CD8-positive, alpha-beta memory T cell (primary cell): ENCODE measurements around the gene SLC45A1. TPM values are rescaled to one million over a fixed set of nuclear protein-coding genes. Genes with fewer than 3 reads are reported as not detected.

Experiments
- CTCF ChIA-PET: fragments of 350-600 bp; sonication (Branson Sonifier 250); formaldehyde crosslinking; loops from one replicate; lab custom pipeline; 2021; ENCODE audit warnings: antibody characterized with exemption; lab: Charles Lee
- POLR2A ChIA-PET: fragments of 350-600 bp; sonication (Branson Sonifier 250); formaldehyde crosslinking; loops from one replicate; lab custom pipeline; 2021; ENCODE audit warnings: antibody characterized with exemption; lab: Charles Lee
- DNase-seq, 5 donors: peaks; one replicate each; pipeline versions ENCODE4 v3.0.0 to v3.0.0-alpha.2; 2020 to 2022; ENCODE audit warnings: mixed read lengths in 1 of 5
- H3K27ac ChIP-seq: one replicate; pipeline ENCODE4 v1.7.0; 2013; ENCODE audit warnings: low read depth, mild to moderate bottlenecking, low read length, moderate library complexity
- H3K27me3 ChIP-seq: 2 replicates; pipeline ENCODE4 v1.7.0; 2013; ENCODE audit warnings: low read length, mild to moderate bottlenecking; ENCODE audit not compliant: insufficient read depth, poor library complexity, severe bottlenecking
- H3K36me3 ChIP-seq: 2 replicates; pipeline ENCODE4 v1.7.0; 2013; ENCODE audit warnings: mild to moderate bottlenecking, low read length, moderate library complexity; ENCODE audit not compliant: insufficient read depth
- H3K4me1 ChIP-seq: 2 replicates; pipeline ENCODE4 v1.7.0; 2013; ENCODE audit warnings: mild to moderate bottlenecking, low read length, moderate library complexity; ENCODE audit not compliant: insufficient read depth
- H3K4me3 ChIP-seq: 2 replicates; pipeline ENCODE4 v1.7.0; 2013; ENCODE audit warnings: mild to moderate bottlenecking, low read length
- H3K9me3 ChIP-seq: 2 replicates; pipeline ENCODE4 v1.7.0; 2013; ENCODE audit warnings: mild to moderate bottlenecking, low read length
- H3K27ac Mint-ChIP-seq, 8 donors: one replicate each; pipeline ENCODE4 v1.8.0; 2020 to 2021; ENCODE audit warnings: mixed read lengths in 8 of 8, mild to moderate bottlenecking in 6 of 8, inconsistent platforms in 3 of 8, moderate library complexity in 3 of 8
- H3K27me3 Mint-ChIP-seq, 2 donors: one replicate each; pipeline ENCODE4 v1.8.0; 2020 to 2021; ENCODE audit warnings: mixed read lengths in 2 of 2, mild to moderate bottlenecking in 1 of 2, moderate library complexity in 1 of 2
- H3K36me3 Mint-ChIP-seq, 3 donors: one replicate each; pipeline ENCODE4 v1.8.0; 2020 to 2021; ENCODE audit warnings: mixed read lengths in 3 of 3, inconsistent platforms in 1 of 3, mild to moderate bottlenecking in 1 of 3
- H3K4me1 Mint-ChIP-seq, 3 donors: one replicate each; pipeline ENCODE4 v1.8.0; 2020 to 2021; ENCODE audit warnings: mixed read lengths in 3 of 3, inconsistent platforms in 1 of 3, mild to moderate bottlenecking in 1 of 3
- H3K4me3 Mint-ChIP-seq, 7 donors: one replicate each; pipeline ENCODE4 v1.8.0; 2020 to 2021; ENCODE audit warnings: mixed read lengths in 7 of 7, mild to moderate bottlenecking in 6 of 7, moderate library complexity in 4 of 7, inconsistent platforms in 2 of 7
- H3K9me3 Mint-ChIP-seq, 5 donors: one replicate each; pipeline ENCODE4 v1.8.0; 2020 to 2022; ENCODE audit warnings: mixed read lengths in 5 of 5, mild to moderate bottlenecking in 3 of 5, moderate library complexity in 2 of 5, inconsistent platforms in 1 of 5
- polyA plus RNA-seq: library from polyadenylated mRNA; unstranded; fragments of 300-500 nt; fragmentation: Illumina TruSeq; gene quantifications from one replicate; pipeline ENCODE4 v1.2.3, GENCODE V29; 2021
- total RNA-seq, 2 experiments: library from RNA; stranded (reverse); gene quantifications; one replicate each; pipeline ENCODE4 v1.2.3, GENCODE V29; 2021

Gene SLC45A1
- total and polyA plus RNA-seq, 3 experiments from 2014 or later: 0.31 to 0.70 (median 0.58) TPM

DNA sequence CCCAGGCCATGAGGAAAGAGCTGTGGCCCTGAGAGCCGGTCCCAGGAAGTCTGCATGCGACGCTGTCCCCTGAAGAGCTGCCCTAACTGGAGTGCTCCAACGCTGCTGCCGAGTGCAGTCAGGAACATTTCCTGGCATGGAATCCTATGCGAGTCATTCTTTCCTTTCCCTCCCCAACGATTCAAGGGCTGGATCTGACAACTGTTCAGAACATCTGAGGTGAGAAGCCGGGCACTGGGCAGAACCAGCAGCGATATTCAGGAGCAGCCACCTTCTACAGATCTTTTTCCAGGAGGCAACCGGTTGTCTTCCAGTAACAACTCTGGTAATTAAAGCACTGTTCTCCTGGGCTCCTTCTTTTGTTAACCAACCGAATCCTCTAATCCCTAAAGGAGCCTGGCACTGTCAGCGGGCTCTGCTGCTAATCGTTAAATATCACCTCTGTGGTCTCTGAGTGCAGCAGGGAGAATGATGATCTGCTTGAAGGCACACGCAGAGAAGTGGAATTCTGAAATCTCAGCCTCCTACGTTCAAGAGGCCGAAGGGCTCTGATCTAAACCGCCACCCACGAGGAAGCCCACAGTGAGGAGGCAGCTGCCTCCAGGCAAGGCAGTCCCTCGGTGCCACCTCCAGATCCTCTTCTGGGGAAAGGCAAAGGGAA is 55.8 kb downstream of the SLC45A1 start:
- peak overlapping the region in 3 of 8 donors; percentile 57 to 89 (median 66) for H3K27ac Mint-ChIP-seq

DNA sequence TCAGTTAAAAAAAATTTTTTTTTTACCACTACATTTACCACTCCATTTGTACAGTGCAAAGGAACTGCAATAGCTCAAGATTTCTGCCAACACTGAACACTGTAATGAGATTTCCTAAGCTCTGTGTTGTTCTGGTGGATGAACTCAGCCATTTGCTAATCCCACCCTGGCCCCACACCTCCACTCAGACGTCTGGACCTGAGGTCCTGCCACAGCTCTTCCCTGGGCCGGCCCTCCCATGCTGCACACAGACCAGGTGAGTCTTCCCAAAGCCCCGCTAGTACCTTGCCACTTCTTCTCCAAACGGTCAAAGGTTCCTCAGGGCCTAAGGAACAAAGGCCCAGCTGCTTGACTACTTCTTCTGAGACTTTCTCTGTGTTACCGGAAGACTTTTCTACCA is 56.4 kb downstream of the SLC45A1 start:
- CTCF ChIA-PET: interaction anchor here (0.9 kb wide), 1 partner anchor 10 kb away, joined by 3 read pairs; no protein-coding TSS in a partner anchor
- no peak overlapping the region for H3K4me3 ChIP-seq
- H3K36me3 ChIP-seq: no peaks in the 10 kb centered on the region
- H3K27me3 ChIP-seq: no peaks in the 10 kb centered on the region
- H3K9me3 ChIP-seq: no peaks in the 10 kb centered on the region
- Mint-ChIP-seq H3K4me1 (peaks cover 60 to 87% (median 85%) of the 10 kb centered on the region in 3 donors), H3K27ac (peak overlapping the region in 3 of 8 donors; percentile 70 to 89 (median 74)), H3K9me3 (no peaks in the 10 kb centered on the region), H3K36me3 (peaks cover 0 to 56% (median 3%) of the 10 kb centered on the region in 3 donors), H3K27me3 (no peaks in the 10 kb centered on the region), H3K4me3 (no peak overlapping the region)
- peaks cover 50% of the 10 kb centered on the region for H3K4me1 ChIP-seq
- DNase-seq: no peak
- POLR2A ChIA-PET: no interaction called here
- no peak overlapping the region for H3K27ac ChIP-seq

More for the DNA sequence above, 55.8 kb downstream of the SLC45A1 start:
- H3K27ac ChIP-seq: no peak overlapping the region
- Mint-ChIP-seq H3K27me3 (no peaks in the 10 kb centered on the region), H3K4me3 (no peak overlapping the region), H3K9me3 (no peaks in the 10 kb centered on the region), H3K4me1 (peaks cover 63 to 87% (median 83%) of the 10 kb centered on the region in 3 donors), H3K36me3 (peaks cover 0 to 51% (median 3%) of the 10 kb centered on the region in 3 donors)
- ChIA-PET CTCF (interaction anchor here (0.9 kb wide), 1 partner anchor 9 kb away, joined by 3 read pairs; no protein-coding TSS in a partner anchor), POLR2A (no interaction called here)
- no peak for DNase-seq
- no peaks in the 10 kb centered on the region for H3K9me3 ChIP-seq
- H3K4me3 ChIP-seq: no peak overlapping the region
- peaks cover 43% of the 10 kb centered on the region for H3K4me1 ChIP-seq
- no peaks in the 10 kb centered on the region for H3K36me3 ChIP-seq
- no peaks in the 10 kb centered on the region for H3K27me3 ChIP-seq

DNA sequence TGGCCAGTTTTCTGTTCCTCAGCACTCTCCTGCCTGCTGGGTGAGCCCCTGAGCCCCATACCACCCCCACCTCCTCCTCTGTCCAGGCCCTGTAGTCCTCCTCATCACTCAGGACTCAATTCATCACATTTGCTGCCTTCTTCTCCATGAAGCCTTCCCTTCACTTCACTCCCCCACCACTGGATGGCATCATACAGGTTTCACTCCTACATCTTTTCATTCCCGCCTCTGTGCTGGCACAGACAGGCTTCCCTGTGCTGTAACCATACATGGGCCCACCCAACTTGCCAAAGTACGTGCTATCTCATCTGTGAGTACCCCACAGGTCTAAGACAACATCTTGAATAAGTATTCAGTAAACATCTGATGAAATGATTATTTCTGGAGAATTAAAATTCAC is 56.9 kb downstream of the SLC45A1 start:
- no peak overlapping the region for H3K4me3 ChIP-seq
- Mint-ChIP-seq H3K4me1 (peaks cover 58 to 89% (median 84%) of the 10 kb centered on the region in 3 donors), H3K4me3 (no peak overlapping the region), H3K36me3 (peaks cover 0 to 59% (median 3%) of the 10 kb centered on the region in 3 donors), H3K27me3 (no peaks in the 10 kb centered on the region), H3K27ac (peak overlapping the region in 5 of 8 donors; percentile 10 to 74 (median 56)), H3K9me3 (no peaks in the 10 kb centered on the region)
- no peak for DNase-seq
- ChIA-PET POLR2A (no interaction called here), CTCF (interaction anchor here (0.9 kb wide), 1 partner anchor 10 kb away, joined by 3 read pairs; no protein-coding TSS in a partner anchor)
- H3K4me1 ChIP-seq: peaks cover 53% of the 10 kb centered on the region
- no peaks in the 10 kb centered on the region for H3K27me3 ChIP-seq
- H3K36me3 ChIP-seq: no peaks in the 10 kb centered on the region
- no peak overlapping the region for H3K27ac ChIP-seq
- H3K9me3 ChIP-seq: no peaks in the 10 kb centered on the region

DNA sequence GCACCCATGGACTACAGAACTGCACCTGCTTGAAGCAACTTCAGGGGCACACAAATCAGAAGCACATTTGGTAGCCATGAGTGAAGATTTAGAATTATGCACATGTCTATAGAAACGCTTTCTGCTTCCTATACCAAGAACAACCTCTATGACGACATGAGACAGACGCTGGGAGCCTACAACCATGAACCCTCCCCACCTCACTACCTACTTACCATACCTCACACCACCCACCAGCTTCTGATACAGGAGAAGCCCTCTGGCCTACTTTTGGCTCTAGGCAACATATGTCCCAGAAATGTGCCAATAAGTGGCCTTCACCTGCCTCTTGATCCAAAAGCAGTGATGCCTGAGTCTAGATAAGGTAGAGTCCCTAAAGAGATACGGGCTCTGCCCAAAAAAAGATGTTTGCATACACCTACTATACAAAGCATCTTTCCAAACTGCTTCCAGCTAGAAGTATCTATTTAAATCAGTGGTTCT is 58.5 kb downstream of the SLC45A1 start:
- POLR2A ChIA-PET: no interaction called here
- no peaks in the 10 kb centered on the region for H3K9me3 Mint-ChIP-seq
- H3K27ac Mint-ChIP-seq: peak overlapping the region in 5 of 8 donors; percentile 22 to 83 (median 68)
- DNase-seq: no peak
- H3K4me3 Mint-ChIP-seq: no peak overlapping the region
- Histone ChIP-seq H3K27ac (no peak overlapping the region), H3K9me3 (no peaks in the 10 kb centered on the region), H3K36me3 (no peaks in the 10 kb centered on the region), H3K4me1 (peaks cover 49% of the 10 kb centered on the region), H3K27me3 (no peaks in the 10 kb centered on the region), H3K4me3 (no peak overlapping the region)
- H3K36me3 Mint-ChIP-seq: peaks cover 0 to 55% (median 2%) of the 10 kb centered on the region in 3 donors
- CTCF ChIA-PET: interaction anchor here (0.9 kb wide), 1 partner anchor 15 kb away, joined by 3 read pairs; no protein-coding TSS in a partner anchor
- peaks cover 52 to 89% (median 75%) of the 10 kb centered on the region in 3 donors for H3K4me1 Mint-ChIP-seq
- no peaks in the 10 kb centered on the region for H3K27me3 Mint-ChIP-seq

DNA sequence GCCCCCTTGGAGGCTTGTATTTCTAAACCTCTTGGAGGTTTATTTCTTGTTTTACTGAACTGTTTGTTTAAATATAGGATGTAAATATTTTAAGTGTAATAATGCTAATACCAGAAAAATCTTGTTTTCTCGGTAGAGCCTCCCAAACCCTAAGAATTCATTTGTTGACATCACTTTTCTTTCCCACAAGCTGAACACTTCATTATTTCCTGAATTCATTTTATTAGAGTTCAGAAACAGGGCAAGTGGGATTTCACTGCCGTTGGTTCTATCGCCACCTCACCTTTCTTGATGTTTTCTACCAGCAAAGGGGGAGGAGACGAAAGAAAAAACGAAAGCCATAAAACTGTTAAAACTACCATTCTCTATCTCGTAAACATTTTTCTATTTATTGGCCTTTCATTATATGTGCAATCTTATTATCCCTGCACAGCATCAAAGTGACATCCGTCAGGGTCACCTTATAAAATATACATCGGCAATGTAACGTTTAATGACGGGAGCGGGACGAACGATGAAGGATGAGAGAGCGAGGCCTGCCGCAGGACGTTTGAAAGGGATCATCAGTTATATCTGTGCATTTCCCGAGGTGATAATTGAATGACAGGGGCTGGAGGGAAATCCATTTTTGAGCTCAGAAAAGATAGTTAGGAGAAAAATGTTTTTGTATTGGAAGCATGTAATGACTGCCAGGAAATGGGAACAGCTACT is 59.5 kb downstream of the SLC45A1 start:
- H3K27me3 Mint-ChIP-seq: no peaks in the 10 kb centered on the region
- Histone ChIP-seq H3K27me3 (no peaks in the 10 kb centered on the region), H3K27ac (no peak overlapping the region), H3K4me1 (peaks cover 59% of the 10 kb centered on the region), H3K36me3 (no peaks in the 10 kb centered on the region), H3K4me3 (no peak overlapping the region), H3K9me3 (no peaks in the 10 kb centered on the region)
- no peak overlapping the region for H3K4me3 Mint-ChIP-seq
- peak overlapping the region in 4 of 8 donors; percentile 18 to 69 (median 48) for H3K27ac Mint-ChIP-seq
- ChIA-PET CTCF (interaction anchor here (0.9 kb wide), 1 partner anchor 16 kb away, joined by 3 read pairs; no protein-coding TSS in a partner anchor), POLR2A (no interaction called here)
- H3K4me1 Mint-ChIP-seq: peaks cover 53 to 88% (median 73%) of the 10 kb centered on the region in 3 donors
- H3K36me3 Mint-ChIP-seq: peaks cover 0 to 53% (median 2%) of the 10 kb centered on the region in 3 donors
- DNase-seq: no peak
- no peaks in the 10 kb centered on the region for H3K9me3 Mint-ChIP-seq

DNA sequence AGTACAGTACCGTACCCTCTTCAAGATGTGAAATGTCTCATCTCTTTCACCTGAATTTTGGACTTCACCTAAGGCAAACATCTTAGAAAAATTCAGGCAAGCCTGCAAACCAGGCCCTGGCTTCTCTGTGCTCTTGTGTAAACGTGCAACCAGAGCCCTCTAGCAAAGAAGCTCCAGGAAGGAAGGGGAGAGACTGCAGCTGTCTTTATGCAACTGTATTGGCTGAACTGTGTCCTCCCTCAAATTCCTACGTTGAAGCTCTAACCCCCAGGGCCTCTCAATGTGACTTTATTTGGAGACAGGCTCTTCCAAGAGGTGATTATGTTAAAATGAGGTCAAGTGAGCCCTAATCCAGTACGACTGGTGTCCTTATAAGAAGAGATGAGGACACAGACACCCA is 60.3 kb downstream of the SLC45A1 start:
- Histone ChIP-seq H3K9me3 (no peaks in the 10 kb centered on the region), H3K27ac (no peak overlapping the region), H3K4me3 (no peak overlapping the region), H3K36me3 (no peaks in the 10 kb centered on the region), H3K27me3 (no peaks in the 10 kb centered on the region), H3K4me1 (peaks cover 67% of the 10 kb centered on the region)
- ChIA-PET CTCF (no interaction called here), POLR2A (no interaction called here)
- DNase-seq: no peak
- H3K27ac Mint-ChIP-seq: peak overlapping the region in 4 of 8 donors; percentile 6 to 84 (median 16)
- H3K4me3 Mint-ChIP-seq: no peak overlapping the region
- peaks cover 0 to 50% (median 3%) of the 10 kb centered on the region in 3 donors for H3K36me3 Mint-ChIP-seq
- no peaks in the 10 kb centered on the region for H3K9me3 Mint-ChIP-seq
- H3K27me3 Mint-ChIP-seq: no peaks in the 10 kb centered on the region
- H3K4me1 Mint-ChIP-seq: peaks cover 54 to 91% (median 75%) of the 10 kb centered on the region in 3 donors

DNA sequence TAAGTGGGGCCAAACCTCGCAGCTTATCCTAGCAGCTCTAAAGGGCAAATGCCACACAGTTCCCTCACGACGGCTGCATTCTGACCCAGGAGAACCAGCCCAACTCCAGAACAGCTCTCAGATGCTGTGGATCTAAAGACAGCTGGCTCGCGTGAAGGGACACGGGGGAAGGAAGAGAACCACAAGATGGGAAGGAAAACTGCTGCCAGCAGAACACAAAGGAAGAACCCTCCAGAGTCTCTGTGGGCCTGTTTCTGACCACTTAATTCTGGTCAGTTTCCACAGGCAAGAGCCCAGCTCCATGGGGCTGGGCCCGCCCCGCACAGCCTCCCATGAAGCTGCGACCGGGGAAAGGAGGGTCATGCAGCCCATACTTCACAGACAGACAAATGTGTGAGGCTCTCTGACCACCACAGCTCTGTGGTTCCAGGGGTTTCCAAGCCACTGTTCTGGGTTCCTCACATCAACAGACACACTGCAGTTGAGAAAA is 61.1 kb downstream of the SLC45A1 start:
- POLR2A ChIA-PET: no interaction called here
- Mint-ChIP-seq H3K9me3 (no peaks in the 10 kb centered on the region), H3K36me3 (peaks cover 0 to 47% (median 3%) of the 10 kb centered on the region in 3 donors), H3K4me3 (no peak overlapping the region), H3K4me1 (peaks cover 57 to 91% (median 78%) of the 10 kb centered on the region in 3 donors), H3K27ac (peak overlapping the region in 5 of 8 donors; percentile 10 to 84 (median 74)), H3K27me3 (no peaks in the 10 kb centered on the region)
- CTCF ChIA-PET: no interaction called here
- Histone ChIP-seq H3K4me3 (no peak overlapping the region), H3K27me3 (no peaks in the 10 kb centered on the region), H3K36me3 (no peaks in the 10 kb centered on the region), H3K9me3 (no peaks in the 10 kb centered on the region), H3K27ac (no peak overlapping the region), H3K4me1 (peaks cover 68% of the 10 kb centered on the region)
- DNase-seq: no peak
